GM23248 (cell line): ENCODE results near the gene IRF9. TPM values are rescaled to one million over a fixed set of nuclear protein-coding genes. Genes with fewer than 3 reads are reported as not detected.
A peak's percentile ranks its signal among the peaks of the same experiment; 100 is the strongest.

Experiments used
- DNase-seq: peaks from one replicate; pipeline ENCODE4 v3.0.0-alpha.2; 2015
- H2AFZ ChIP-seq: fragments of 200-600 bp; sonication (generic); 2 replicates; pipeline ENCODE4 v1.6.1; 2016; ENCODE audit warnings: antibody characterized with exemption
- H3F3A ChIP-seq: fragments of 200-600 bp; sonication (generic); 2 replicates; pipeline ENCODE4 v1.6.1; 2016; ENCODE audit warnings: mild to moderate bottlenecking, antibody characterized with exemption, mixed run types; ENCODE audit not compliant: insufficient read depth
- H3K27ac ChIP-seq: fragments of 200-600 bp; sonication (generic); 2 replicates; pipeline ENCODE4 v1.5.1; 2016; ENCODE audit warnings: mild to moderate bottlenecking
- H3K27me3 ChIP-seq: fragments of 200-600 bp; sonication (generic); replicated peaks from 2 replicates; pipeline ENCODE4 v1.6.1; 2016; ENCODE audit warnings: mild to moderate bottlenecking; ENCODE audit not compliant: insufficient read depth
- H3K36me3 ChIP-seq: fragments of 200-600 bp; sonication (generic); 2 replicates; pipeline ENCODE4 v1.6.1; 2016; ENCODE audit warnings: low read depth, mild to moderate bottlenecking
- H3K4me1 ChIP-seq: fragments of 200-600 bp; sonication (generic); 2 replicates; pipeline ENCODE4 v1.6.1; 2016; ENCODE audit warnings: mild to moderate bottlenecking; ENCODE audit not compliant: insufficient read depth
- H3K4me2 ChIP-seq: fragments of 200-600 bp; sonication (generic); one replicate; pipeline ENCODE4 v1.6.1; 2016; ENCODE audit warnings: mild to moderate bottlenecking; ENCODE audit not compliant: unreplicated experiment
- H3K4me3 ChIP-seq: fragments of 200-600 bp; sonication (generic); 2 replicates; pipeline ENCODE4 v1.5.1; 2016; ENCODE audit warnings: mild to moderate bottlenecking
- H3K79me2 ChIP-seq: fragments of 200-600 bp; sonication (generic); 2 replicates; pipeline ENCODE4 v1.6.1; 2016; ENCODE audit warnings: mild to moderate bottlenecking; ENCODE audit not compliant: insufficient read depth
- H3K9ac ChIP-seq: fragments of 200-600 bp; sonication (generic); 2 replicates; pipeline ENCODE4 v1.6.1; 2016; ENCODE audit warnings: mild to moderate bottlenecking
- H3K9me2 ChIP-seq: fragments of 200-600 bp; sonication (generic); 2 replicates; pipeline ENCODE4 v1.6.1; 2016; ENCODE audit warnings: mixed run types, mild to moderate bottlenecking, moderate library complexity; ENCODE audit not compliant: insufficient read depth
- H3K9me3 ChIP-seq: fragments of 200-600 bp; sonication (generic); one replicate; pipeline ENCODE4 v1.6.1; 2017; ENCODE audit warnings: low read depth
- H4K20me1 ChIP-seq: fragments of 200-600 bp; sonication (generic); 2 replicates; pipeline ENCODE4 v1.6.0; 2016; ENCODE audit not compliant: insufficient read depth
- EZH2 ChIP-seq: fragments of 200-600 bp; sonication (generic); IDR thresholded peaks from 2 replicates; pipeline ENCODE4 v1.6.1; 2018; ENCODE audit warnings: antibody characterized with exemption, mild to moderate bottlenecking; ENCODE audit not compliant: insufficient read depth, poor library complexity, severe bottlenecking
- EZH2phosphoT487 ChIP-seq: fragments of 200-600 bp; sonication (generic); IDR thresholded peaks from 2 replicates; pipeline ENCODE4 v1.6.1; 2018; ENCODE audit warnings: antibody characterized with exemption, moderate library complexity, mild to moderate bottlenecking, low read depth; ENCODE audit not compliant: insufficient read depth
- WGBS, 2 experiments: methylation state at CpG; one replicate each; pipeline ENCODE4 v1.1.6; 2015 to 2017; ENCODE audit warnings: low lambda C conversion rate in 2 of 2, low coverage in 1 of 2; ENCODE audit errors: missing lambda C conversion rate in 2 of 2; 5-methylcytosine and 5-hydroxymethylcytosine counted together
- in situ Hi-C: fragments of 300-500 bp; cut with MboI; formaldehyde crosslinking; loops from 2 replicates; pipeline ENCODE4 v1.15.0; 2020
- polyA plus RNA-seq: library from polyadenylated mRNA; unstranded; fragments of >200 nt; fragmentation: Nextera tagmentation; extraction: Ambion mirVana; gene quantifications from 2 replicates; pipeline ENCODE4 v1.2.1, GENCODE V29; 2016
- total RNA-seq: library from RNA; depleted of rRNA; stranded (reverse); fragments of >200 nt; shearing (Covaris generic); gene quantifications from 2 replicates; pipeline ENCODE4 v1.2.3, GENCODE V29; 2014

Gene IRF9
- total and polyA plus RNA-seq, 2 experiments from 2014 or later: 56.7 to 87.1 TPM

DNA sequence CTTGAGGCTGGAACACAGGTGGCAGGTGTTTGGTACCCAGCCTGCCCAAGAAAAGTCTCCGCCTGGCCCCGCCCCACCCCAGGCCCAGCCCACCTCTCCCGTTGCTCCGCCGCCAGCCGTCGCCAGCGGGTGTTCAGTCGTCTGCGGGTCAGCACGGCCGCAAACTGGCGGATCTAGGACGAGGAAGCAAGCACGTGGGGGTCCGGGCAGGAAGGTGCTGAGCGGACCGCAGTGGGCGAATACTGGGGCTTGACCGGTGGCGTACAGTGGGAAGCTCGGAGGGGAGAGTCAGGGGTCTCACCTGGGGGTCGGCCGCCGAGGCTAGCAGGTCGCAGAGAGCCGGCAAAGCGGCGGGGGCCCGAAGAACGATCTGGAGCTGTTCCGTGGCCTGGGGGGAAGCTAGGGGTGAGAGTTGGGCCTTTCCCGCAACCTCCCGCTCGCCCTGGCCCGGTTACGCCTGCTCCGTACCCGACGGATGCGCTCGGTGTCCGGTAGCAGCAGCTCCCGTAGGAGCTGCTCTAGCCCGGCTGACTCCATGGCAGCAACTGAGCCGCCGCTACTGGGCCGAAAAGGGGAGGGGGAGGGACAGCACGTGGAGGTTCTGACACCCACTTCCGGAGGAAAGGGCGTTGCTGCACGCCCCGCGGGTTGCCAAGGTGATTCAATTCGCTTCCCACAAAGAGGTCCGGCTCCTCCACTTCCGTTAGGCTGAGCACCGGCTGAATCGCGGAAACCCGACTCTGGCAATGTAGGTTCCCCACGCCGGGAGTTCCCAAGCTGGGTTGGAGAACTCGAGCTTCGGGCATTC is 27.4 kb downstream of the IRF9 start, which contains the start of gene IPO4:
Gene IPO4, minus strand, starts transcription at position 566 of the 808 bp plus-strand sequence. Its CDS starts 29 bp downstream, at position 537.
- WGBS, 2 experiments: 1% methylated on average over 57 to 62 of the region's 65 CpGs
- Histone ChIP-seq H4K20me1 (no peaks in the 10 kb centered on the region), H3K9me3 (no peaks in the 10 kb centered on the region), H3K27ac (peak within 1 kb of the TSS; percentile 68), H3K79me2 (peaks cover 47% of the 10 kb centered on the region), H3K36me3 (no peaks in the 10 kb centered on the region), H3F3A (peaks cover 12% of the 10 kb centered on the region), H3K9ac (peak within 1 kb of the TSS; percentile 87), H3K4me3 (peak within 1 kb of the TSS; percentile 96), H3K4me2 (peak within 1 kb of the TSS; percentile 91), H3K27me3 (no peaks in the 10 kb centered on the region), H2AFZ (peak within 1 kb of the TSS; percentile 78), H3K9me2 (no peaks in the 10 kb centered on the region), H3K4me1 (peaks cover 13% of the 10 kb centered on the region)
- peak; percentile 99 for DNase-seq
- in situ Hi-C loops: no loop called here
- TF ChIP-seq EZH2phosphoT487: no peak
- no peak for TF ChIP-seq EZH2

DNA sequence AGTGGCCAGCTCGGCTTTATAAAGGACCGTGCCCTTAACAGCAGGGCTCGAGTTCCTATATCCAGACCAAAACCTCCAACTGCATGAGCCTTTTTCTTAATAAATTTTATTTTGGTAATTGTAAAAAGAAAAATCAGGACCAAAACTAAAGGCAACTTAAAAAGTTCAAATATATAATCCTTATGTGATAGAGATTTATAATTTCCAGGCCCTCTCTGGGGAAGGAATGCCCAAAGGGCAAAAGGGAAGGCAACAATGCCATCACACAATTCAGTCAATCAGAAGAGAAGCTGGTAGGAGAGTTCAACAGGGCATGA is 28.0 kb downstream of the IRF9 start:
- no peaks in the 10 kb centered on the region for H3K36me3 ChIP-seq
- in situ Hi-C loops: no loop called here
- H2AFZ ChIP-seq: peak overlapping the region; percentile 78
- WGBS, 2 experiments: 2 to 4% methylated on average over 3 of the region's 3 CpGs
- H3K9ac ChIP-seq: peak overlapping the region; percentile 87
- no peaks in the 10 kb centered on the region for H3K27me3 ChIP-seq
- H3F3A ChIP-seq: peaks cover 12% of the 10 kb centered on the region
- no peaks in the 10 kb centered on the region for H3K9me3 ChIP-seq
- TF ChIP-seq EZH2 (no peak), EZH2phosphoT487 (no peak)
- no peak for DNase-seq
- peaks cover 53% of the 10 kb centered on the region for H3K79me2 ChIP-seq
- no peaks in the 10 kb centered on the region for H3K9me2 ChIP-seq
- H3K4me2 ChIP-seq: peak overlapping the region; percentile 91
- peak overlapping the region; percentile 59 for H3K27ac ChIP-seq
- H3K4me1 ChIP-seq: peaks cover 13% of the 10 kb centered on the region
- H4K20me1 ChIP-seq: no peaks in the 10 kb centered on the region
- H3K4me3 ChIP-seq: peak overlapping the region; percentile 96

DNA sequence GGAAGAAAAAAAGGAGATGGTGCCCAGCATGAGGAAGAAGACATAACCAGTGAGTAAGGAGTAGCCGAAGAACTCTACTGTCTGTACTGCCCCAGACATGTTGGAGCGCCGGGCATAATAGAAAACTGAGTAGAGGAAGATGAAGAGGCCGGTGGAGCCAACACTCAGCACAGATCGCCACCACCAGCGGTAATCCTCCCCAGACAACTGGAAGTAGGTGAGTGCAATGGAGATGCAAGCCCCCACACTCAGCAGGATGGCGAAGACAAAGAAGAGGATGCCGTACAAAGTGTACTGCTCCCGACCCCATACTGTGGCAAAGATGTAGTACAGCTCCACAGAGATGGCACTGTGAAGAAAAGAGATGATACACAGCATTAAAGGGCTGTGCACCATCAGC is 28.4 kb downstream of the IRF9 start:
- Histone ChIP-seq H4K20me1 (no peaks in the 10 kb centered on the region), H3K27ac (peak overlapping the region; percentile 59; the same call in 1 of the 2 replicates), H3K4me3 (no peak overlapping the region), H3K79me2 (peaks cover 57% of the 10 kb centered on the region), H3K4me2 (peak overlapping the region; percentile 91), H3F3A (peaks cover 12% of the 10 kb centered on the region), H3K9me2 (no peaks in the 10 kb centered on the region), H3K4me1 (peaks cover 16% of the 10 kb centered on the region), H2AFZ (peak overlapping the region; percentile 78), H3K9ac (peak overlapping the region; percentile 87), H3K27me3 (no peaks in the 10 kb centered on the region), H3K9me3 (no peaks in the 10 kb centered on the region), H3K36me3 (no peaks in the 10 kb centered on the region)
- 90 to 91% methylated on average over 9 of the region's 9 CpGs for WGBS, 2 experiments
- DNase-seq: no peak
- in situ Hi-C loops: no loop called here
- TF ChIP-seq EZH2: no peak
- TF ChIP-seq EZH2phosphoT487: no peak

DNA sequence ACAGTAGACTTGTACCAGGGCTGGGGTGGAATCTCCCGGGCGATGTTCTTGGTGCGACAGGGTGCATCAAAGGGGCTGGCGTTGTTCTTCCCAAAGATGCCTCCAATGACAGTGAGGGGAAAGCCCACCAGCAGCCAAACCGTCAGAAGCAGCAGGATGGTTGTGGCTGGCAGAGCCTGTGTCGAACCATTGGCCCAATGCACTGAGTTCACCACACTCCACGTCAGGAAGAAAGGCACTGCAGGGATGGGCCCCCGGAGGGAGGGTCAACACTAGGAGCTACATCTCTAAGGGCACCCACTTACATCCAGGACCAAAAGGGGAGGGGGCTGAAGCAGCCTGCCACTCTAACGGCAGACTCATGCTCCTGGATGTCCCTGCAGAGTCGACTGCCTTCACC is 29.4 kb downstream of the IRF9 start:
- no peaks in the 10 kb centered on the region for H3K9me3 ChIP-seq
- in situ Hi-C loops: no loop called here
- no peak overlapping the region for H2AFZ ChIP-seq
- no peaks in the 10 kb centered on the region for H3K36me3 ChIP-seq
- no peak overlapping the region for H3K4me3 ChIP-seq
- no peak overlapping the region for H3K27ac ChIP-seq
- no peak for DNase-seq
- TF ChIP-seq EZH2 (no peak), EZH2phosphoT487 (no peak)
- peaks cover 12% of the 10 kb centered on the region for H3F3A ChIP-seq
- no peaks in the 10 kb centered on the region for H3K9me2 ChIP-seq
- 93 to 96% methylated on average over 10 of the region's 10 CpGs for WGBS, 2 experiments
- H4K20me1 ChIP-seq: no peaks in the 10 kb centered on the region
- no peak overlapping the region for H3K4me2 ChIP-seq
- H3K27me3 ChIP-seq: no peaks in the 10 kb centered on the region
- H3K79me2 ChIP-seq: peaks cover 66% of the 10 kb centered on the region
- H3K4me1 ChIP-seq: peaks cover 19% of the 10 kb centered on the region
- no peak overlapping the region for H3K9ac ChIP-seq
